Cardiac muscle cell (in vitro differentiated cells and primary cell): ENCODE measurements around the gene ARL14. TPM values are rescaled to one million over a fixed set of nuclear protein-coding genes. Genes with fewer than 3 reads are reported as not detected.
A peak's percentile ranks its signal among the peaks of the same experiment; 100 is the strongest.

Experiments used
- DNase-seq, 2 donors: peaks; one replicate each; pipeline versions ENCODE4 v3.0.0 to v3.0.0-alpha.2; 2010 to 2017; ENCODE audit warnings: low read depth in 1 of 2, low spot score in 1 of 2
- H3K27ac ChIP-seq: fragments of 200-600 bp; sonication (generic); 2 replicates; pipeline ENCODE4 v1.5.1; 2016
- H3K27me3 ChIP-seq: fragments of 200-600 bp; sonication (generic); 2 replicates; pipeline ENCODE4 v1.6.0; 2016; ENCODE audit warnings: control low read depth
- H3K36me3 ChIP-seq: fragments of 200-600 bp; sonication (generic); 2 replicates; pipeline ENCODE4 v1.5.1; 2016; ENCODE audit warnings: control low read depth
- H3K4me1 ChIP-seq: fragments of 200-600 bp; sonication (generic); 2 replicates; pipeline ENCODE4 v1.8.1; 2017; ENCODE audit warnings: low read depth, mild to moderate bottlenecking, mixed run types
- H3K4me3 ChIP-seq: fragments of 200-600 bp; sonication (generic); 2 replicates; pipeline ENCODE4 v1.5.1; 2016; ENCODE audit warnings: mild to moderate bottlenecking
- H3K9me3 ChIP-seq: fragments of 200-600 bp; sonication (generic); 2 replicates; pipeline ENCODE4 v1.5.1; 2017; ENCODE audit warnings: low read depth, mild to moderate bottlenecking, control low read depth
- polyA plus RNA-seq: library from polyadenylated mRNA; unstranded; fragments of >200 nt; fragmentation: Nextera tagmentation; extraction: Ambion mirVana; gene quantifications from 2 replicates; pipeline ENCODE4 v1.2.1, GENCODE V29; 2016
- total RNA-seq: library from RNA; depleted of rRNA; stranded (reverse); fragments of >200 nt; gene quantifications from 2 replicates; pipeline ENCODE4 v1.2.3, GENCODE V29; 2016
- TF ChIP-seq, protein P1 (sequence below): IDR thresholded peaks from 2 replicates; pipeline ENCODE4 v1.5.1; 2012; ENCODE audit warnings: low read depth, mild to moderate bottlenecking, low read length

ARL14 gene
- total and polyA plus RNA-seq, 2 experiments from 2014 or later, result not detected

GRCh38 chr3:160719710-160720109, 42.8 kb downstream of the ARL14 start:
- TF ChIP-seq, protein P1, sequence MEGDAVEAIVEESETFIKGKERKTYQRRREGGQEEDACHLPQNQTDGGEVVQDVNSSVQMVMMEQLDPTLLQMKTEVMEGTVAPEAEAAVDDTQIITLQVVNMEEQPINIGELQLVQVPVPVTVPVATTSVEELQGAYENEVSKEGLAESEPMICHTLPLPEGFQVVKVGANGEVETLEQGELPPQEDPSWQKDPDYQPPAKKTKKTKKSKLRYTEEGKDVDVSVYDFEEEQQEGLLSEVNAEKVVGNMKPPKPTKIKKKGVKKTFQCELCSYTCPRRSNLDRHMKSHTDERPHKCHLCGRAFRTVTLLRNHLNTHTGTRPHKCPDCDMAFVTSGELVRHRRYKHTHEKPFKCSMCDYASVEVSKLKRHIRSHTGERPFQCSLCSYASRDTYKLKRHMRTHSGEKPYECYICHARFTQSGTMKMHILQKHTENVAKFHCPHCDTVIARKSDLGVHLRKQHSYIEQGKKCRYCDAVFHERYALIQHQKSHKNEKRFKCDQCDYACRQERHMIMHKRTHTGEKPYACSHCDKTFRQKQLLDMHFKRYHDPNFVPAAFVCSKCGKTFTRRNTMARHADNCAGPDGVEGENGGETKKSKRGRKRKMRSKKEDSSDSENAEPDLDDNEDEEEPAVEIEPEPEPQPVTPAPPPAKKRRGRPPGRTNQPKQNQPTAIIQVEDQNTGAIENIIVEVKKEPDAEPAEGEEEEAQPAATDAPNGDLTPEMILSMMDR, result no peak
- H3K27ac ChIP-seq, result no peak overlapping the region

DNA sequence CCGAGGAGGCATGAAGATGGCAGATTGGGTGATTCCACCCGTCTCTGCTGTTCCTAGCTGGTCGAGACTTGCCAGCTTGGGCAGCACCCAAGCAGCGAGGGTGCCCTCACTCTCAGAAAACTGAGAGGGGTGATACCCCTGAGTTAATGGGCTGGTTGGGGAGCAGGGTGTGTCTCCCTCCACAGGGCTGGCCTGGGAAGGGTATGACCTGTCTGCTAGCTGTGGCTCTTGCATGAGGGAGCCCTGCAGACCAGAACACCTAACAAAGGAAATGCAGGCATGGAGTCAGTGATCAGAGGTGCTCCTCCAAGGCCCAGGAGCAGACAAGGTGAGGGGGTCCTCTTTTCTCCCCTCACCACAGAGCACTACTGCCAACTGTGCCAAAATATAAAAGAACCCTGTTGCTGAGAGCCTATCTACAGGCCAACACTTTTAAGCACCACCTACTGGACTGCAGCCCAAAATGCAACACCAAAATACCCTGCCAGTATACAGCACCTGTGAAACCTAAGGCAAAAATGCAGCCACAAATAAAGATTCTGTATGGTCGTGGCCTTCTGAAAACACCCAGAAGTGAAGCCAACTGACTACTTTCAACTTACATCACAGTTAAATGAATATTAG, 43.3 kb downstream of the ARL14 start:
- H3K27me3 ChIP-seq, result no peaks in the 10 kb centered on the region
- H3K9me3 ChIP-seq, result no peaks in the 10 kb centered on the region
- no peak overlapping the region for H3K4me3 ChIP-seq
- H3K36me3 ChIP-seq, result no peaks in the 10 kb centered on the region
- TF ChIP-seq, protein P1, result peak; percentile 13
- DNase-seq, result no peak
- H3K27ac ChIP-seq, result no peak overlapping the region
- no peaks in the 10 kb centered on the region for H3K4me1 ChIP-seq

More at GRCh38 chr3:160719710-160720109, 42.8 kb downstream of the ARL14 start:
- Histone ChIP-seq H3K4me1 (no peaks in the 10 kb centered on the region), H3K9me3 (no peaks in the 10 kb centered on the region), H3K36me3 (no peaks in the 10 kb centered on the region), H3K4me3 (no peak overlapping the region), H3K27me3 (no peaks in the 10 kb centered on the region)
- DNase-seq, result no peak

DNA sequence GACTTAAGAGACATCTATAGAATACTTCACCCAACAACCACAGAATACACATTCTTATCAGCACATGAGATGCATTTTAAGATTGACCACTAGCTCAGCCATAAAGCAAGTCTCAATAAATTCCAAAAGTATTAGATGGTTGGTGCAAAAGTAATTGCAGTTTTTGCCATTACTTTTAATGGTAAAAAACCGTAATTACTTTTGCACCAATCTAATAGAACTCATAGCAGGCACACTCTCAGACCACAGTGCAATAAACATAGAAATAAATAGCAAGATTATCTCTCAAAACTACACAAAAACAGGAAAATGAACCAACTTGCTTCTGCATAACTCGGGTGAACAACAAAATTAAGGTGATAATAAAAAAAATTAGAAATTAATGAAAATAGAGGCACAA, 45.4 kb downstream of the ARL14 start:
- no peak for DNase-seq
- H3K4me3 ChIP-seq, result no peak overlapping the region
- no peaks in the 10 kb centered on the region for H3K36me3 ChIP-seq
- TF ChIP-seq, protein P1, result no peak
- H3K4me1 ChIP-seq, result no peaks in the 10 kb centered on the region
- no peak overlapping the region for H3K27ac ChIP-seq
- H3K27me3 ChIP-seq, result no peaks in the 10 kb centered on the region
- no peaks in the 10 kb centered on the region for H3K9me3 ChIP-seq

GRCh38 chr3:160725338-160725737, 48.4 kb downstream of the ARL14 start:
- Histone ChIP-seq H3K36me3 (no peaks in the 10 kb centered on the region), H3K4me3 (no peak overlapping the region), H3K4me1 (no peaks in the 10 kb centered on the region), H3K9me3 (no peaks in the 10 kb centered on the region), H3K27ac (no peak overlapping the region), H3K27me3 (no peaks in the 10 kb centered on the region)
- DNase-seq, result no peak
- TF ChIP-seq, protein P1, result no peak

Other genes with a start within 250 kb of the ARL14 start
- 3.2 and 15.5 TPM in 2 replicates for gene TRIM59, start 227.4 kb upstream of the ARL14 start, total RNA-seq
- 11.1 and 32.3 TPM in 2 replicates for gene TRIM59, start 227.4 kb upstream of the ARL14 start, polyA plus RNA-seq
- gene KPNA4, start 111.6 kb upstream of the ARL14 start, total RNA-seq, result 11.8 and 18.5 TPM in 2 replicates
- gene KPNA4, start 111.6 kb upstream of the ARL14 start, polyA plus RNA-seq, result 11.7 and 12.5 TPM in 2 replicates
- gene PPM1L, start 79.1 kb downstream of the ARL14 start, total RNA-seq, result 12.6 and 13.5 TPM in 2 replicates
- gene PPM1L, start 79.1 kb downstream of the ARL14 start, polyA plus RNA-seq, result 1.2 and 4.6 TPM in 2 replicates